CD4-positive, CD25-positive, alpha-beta regulatory T cell (primary cell): ENCODE data around the gene RPS6KA5. TPM values are rescaled to one million over a fixed set of nuclear protein-coding genes. Genes with fewer than 3 reads are reported as not detected.

ENCODE experiments used
- ATAC-seq, 2 donors: fragments of 150-1000 bp; cut with Tn5 transposase; one replicate each; pipeline ENCODE4 v1.10.0; 2021; ENCODE audit warnings: low read depth in 2 of 2, moderate number of reproducible peaks in 2 of 2, moderate library complexity in 1 of 2
- DNase-seq, 3 donors: peaks; one replicate each; pipeline versions ENCODE4 v3.0.0 to v3.0.0-alpha.2; 2012 to 2022; ENCODE audit warnings: mixed read lengths in 1 of 3
- H3K27ac ChIP-seq: one replicate; pipeline ENCODE4 v1.7.0; 2013; ENCODE audit warnings: mild to moderate bottlenecking, low read length; ENCODE audit not compliant: insufficient read depth, poor library complexity, severe bottlenecking
- H3K27me3 ChIP-seq: one replicate; pipeline ENCODE4 v1.7.0; 2013; ENCODE audit warnings: low read length; ENCODE audit not compliant: control insufficient read depth, insufficient read depth
- H3K36me3 ChIP-seq: one replicate; pipeline ENCODE4 v1.7.0; 2013; ENCODE audit warnings: mild to moderate bottlenecking, low read length, moderate library complexity; ENCODE audit not compliant: control insufficient read depth, insufficient read depth
- H3K4me1 ChIP-seq: 2 replicates; pipeline ENCODE4 v1.7.0; 2013; ENCODE audit warnings: mild to moderate bottlenecking, low read length; ENCODE audit not compliant: insufficient read depth, control insufficient read depth, poor library complexity, severe bottlenecking
- H3K4me3 ChIP-seq: one replicate; pipeline ENCODE4 v1.7.0; 2013; ENCODE audit warnings: low read depth, mild to moderate bottlenecking, low read length, moderate library complexity
- H3K9me3 ChIP-seq, 2 experiments: 1 replicate in 1 of 2; 2 replicates in 1 of 2; pipeline ENCODE4 v1.7.0; 2013; ENCODE audit warnings: low read length in 2 of 2, mild to moderate bottlenecking in 1 of 2, moderate library complexity in 1 of 2; ENCODE audit not compliant: control insufficient read depth in 2 of 2
- H3K27ac Mint-ChIP-seq, 3 donors: one replicate each; pipeline ENCODE4 v1.8.0; 2020 to 2022; ENCODE audit warnings: mild to moderate bottlenecking in 3 of 3, mixed read lengths in 3 of 3, moderate library complexity in 2 of 3
- H3K27me3 Mint-ChIP-seq: one replicate; pipeline ENCODE4 v1.8.0; 2022; ENCODE audit warnings: mild to moderate bottlenecking, mixed read lengths
- H3K36me3 Mint-ChIP-seq: one replicate; pipeline ENCODE4 v1.8.0; 2020; ENCODE audit warnings: mixed read lengths
- H3K4me1 Mint-ChIP-seq, 4 donors: one replicate each; pipeline ENCODE4 v1.8.0; 2020 to 2022; ENCODE audit warnings: mixed read lengths in 4 of 4, mild to moderate bottlenecking in 1 of 4
- H3K4me3 Mint-ChIP-seq, 4 donors: one replicate each; pipeline ENCODE4 v1.8.0; 2020 to 2022; ENCODE audit warnings: mild to moderate bottlenecking in 4 of 4, mixed read lengths in 4 of 4, moderate library complexity in 3 of 4
- H3K9me3 Mint-ChIP-seq, 7 donors: one replicate each; pipeline ENCODE4 v1.8.0; 2020 to 2022; ENCODE audit warnings: mixed read lengths in 7 of 7, mild to moderate bottlenecking in 3 of 7, moderate library complexity in 2 of 7
- polyA plus RNA-seq, 4 donors: library from polyadenylated mRNA; unstranded; fragments of 300-500 nt; fragmentation: Illumina TruSeq; gene quantifications; one replicate each; pipeline ENCODE4 v1.2.3, GENCODE V29; 2021
- total RNA-seq: library from RNA; stranded (reverse); gene quantifications from one replicate; pipeline ENCODE4 v1.2.3, GENCODE V29; 2022

RPS6KA5 gene
- total and polyA plus RNA-seq, 5 donors from 2014 or later, result 20.9 to 38.2 (median 25.7) TPM

- Histone ChIP-seq H3K4me3 (no peak overlapping the region), H3K9me3 (no peaks in the 10 kb centered on the region), H3K4me1 (no peaks in the 10 kb centered on the region), H3K36me3 (peaks cover 15% of the 10 kb centered on the region), H3K27me3 (no peaks in the 10 kb centered on the region), H3K27ac (no peak overlapping the region)
- no peaks in the 10 kb centered on the region for H3K27me3 Mint-ChIP-seq
- peak overlapping the region in 2 of 3 donors; percentile 59 to 83 for H3K27ac Mint-ChIP-seq
- H3K4me1 Mint-ChIP-seq, result peaks cover 2 to 22% (median 14%) of the 10 kb centered on the region in 4 donors
- ATAC-seq (peak; percentile 36 to 59), DNase-seq (peak in 1 of 3 donors; percentile 28)
- peaks cover 34% of the 10 kb centered on the region for H3K36me3 Mint-ChIP-seq
- no peaks in the 10 kb centered on the region for H3K9me3 Mint-ChIP-seq
- no peak overlapping the region for H3K4me3 Mint-ChIP-seq
Observed at GRCh38 chr14:90905531-90905930, 154.9 kb downstream of the RPS6KA5 start.

- Histone ChIP-seq H3K4me3 (no peak overlapping the region), H3K9me3 (no peaks in the 10 kb centered on the region), H3K27ac (no peak overlapping the region), H3K27me3 (no peaks in the 10 kb centered on the region), H3K4me1 (no peaks in the 10 kb centered on the region), H3K36me3 (peaks cover 32% of the 10 kb centered on the region)
- Mint-ChIP-seq H3K27me3 (no peaks in the 10 kb centered on the region), H3K4me3 (peak overlapping the region in 1 of 4 donors; percentile 56), H3K4me1 (peaks cover 2 to 22% (median 14%) of the 10 kb centered on the region in 4 donors), H3K9me3 (no peaks in the 10 kb centered on the region), H3K27ac (peak overlapping the region in 1 of 3 donors; percentile 64), H3K36me3 (peaks cover 36% of the 10 kb centered on the region)
- peak; percentile 35 to 79 (median 68) for DNase-seq
- ATAC-seq, result peak; percentile 77 to 93
Observed at GRCh38 chr14:90903101-90903500, 157.3 kb downstream of the RPS6KA5 start.

GRCh38 chr14:90900476-90901083 is 159.9 kb downstream of the RPS6KA5 start:
- H3K27me3 Mint-ChIP-seq, result no peaks in the 10 kb centered on the region
- peaks cover 38% of the 10 kb centered on the region for H3K36me3 Mint-ChIP-seq
- no peak overlapping the region for H3K27ac Mint-ChIP-seq

GRCh38 chr14:90897022-90897421 is 163.4 kb downstream of the RPS6KA5 start:
- Histone ChIP-seq H3K27me3 (no peaks in the 10 kb centered on the region), H3K36me3 (peaks cover 62% of the 10 kb centered on the region), H3K4me3 (no peak overlapping the region), H3K4me1 (no peaks in the 10 kb centered on the region), H3K9me3 (no peaks in the 10 kb centered on the region), H3K27ac (no peak overlapping the region)
- Mint-ChIP-seq H3K27ac (no peak overlapping the region), H3K4me1 (peaks cover 0 to 4% (median 2%) of the 10 kb centered on the region in 4 donors), H3K27me3 (no peaks in the 10 kb centered on the region), H3K9me3 (no peaks in the 10 kb centered on the region), H3K36me3 (peaks cover 35% of the 10 kb centered on the region), H3K4me3 (no peak overlapping the region)
- no peak for ATAC-seq
- no peak for DNase-seq

More at GRCh38 chr14:90900476-90901083, 159.9 kb downstream of the RPS6KA5 start:
- no peak overlapping the region for H3K4me3 ChIP-seq
- H3K27ac ChIP-seq, result no peak overlapping the region
- H3K36me3 ChIP-seq, result peaks cover 57% of the 10 kb centered on the region
- Mint-ChIP-seq H3K4me1 (peaks cover 3 to 12% (median 8%) of the 10 kb centered on the region in 4 donors), H3K4me3 (no peak overlapping the region), H3K9me3 (no peaks in the 10 kb centered on the region)
- DNase-seq (no peak), ATAC-seq (no peak)
- no peaks in the 10 kb centered on the region for H3K27me3 ChIP-seq
- H3K4me1 ChIP-seq, result no peaks in the 10 kb centered on the region
- no peaks in the 10 kb centered on the region for H3K9me3 ChIP-seq

GRCh38 chr14:90894241-90894640 is 166.2 kb downstream of the RPS6KA5 start:
- Histone ChIP-seq H3K9me3 (no peaks in the 10 kb centered on the region), H3K4me1 (no peaks in the 10 kb centered on the region), H3K27ac (no peak overlapping the region), H3K4me3 (no peak overlapping the region), H3K36me3 (peaks cover 58% of the 10 kb centered on the region), H3K27me3 (no peaks in the 10 kb centered on the region)
- H3K4me1 Mint-ChIP-seq, result peaks cover 0 to 8% (median 2%) of the 10 kb centered on the region in 4 donors
- H3K27me3 Mint-ChIP-seq, result no peaks in the 10 kb centered on the region
- H3K9me3 Mint-ChIP-seq, result no peaks in the 10 kb centered on the region
- peaks cover 38% of the 10 kb centered on the region for H3K36me3 Mint-ChIP-seq
- H3K4me3 Mint-ChIP-seq, result no peak overlapping the region
- no peak overlapping the region for H3K27ac Mint-ChIP-seq
- ATAC-seq (no peak), DNase-seq (no peak)

- no peak overlapping the region for H3K4me3 ChIP-seq
- H3K4me1 ChIP-seq, result no peaks in the 10 kb centered on the region
- H3K4me3 Mint-ChIP-seq, result no peak overlapping the region
- no peaks in the 10 kb centered on the region for H3K27me3 ChIP-seq
- no peaks in the 10 kb centered on the region for H3K27me3 Mint-ChIP-seq
- H3K27ac Mint-ChIP-seq, result no peak overlapping the region
- H3K27ac ChIP-seq, result no peak overlapping the region
- H3K9me3 Mint-ChIP-seq, result no peaks in the 10 kb centered on the region
- ATAC-seq (no peak), DNase-seq (no peak)
- peaks cover 0 to 9% (median 2%) of the 10 kb centered on the region in 4 donors for H3K4me1 Mint-ChIP-seq
- H3K36me3 ChIP-seq, result peaks cover 51% of the 10 kb centered on the region
- peaks cover 34% of the 10 kb centered on the region for H3K36me3 Mint-ChIP-seq
- no peaks in the 10 kb centered on the region for H3K9me3 ChIP-seq
Observed at GRCh38 chr14:90893510-90893909, 166.9 kb downstream of the RPS6KA5 start.

- H3K36me3 ChIP-seq, result peaks cover 45% of the 10 kb centered on the region
- H3K36me3 Mint-ChIP-seq, result peaks cover 31% of the 10 kb centered on the region
- no peaks in the 10 kb centered on the region for H3K9me3 Mint-ChIP-seq
- H3K4me3 Mint-ChIP-seq, result no peak overlapping the region
- no peaks in the 10 kb centered on the region for H3K27me3 ChIP-seq
- H3K27ac Mint-ChIP-seq, result peak overlapping the region in 1 of 3 donors; percentile 26
- no peaks in the 10 kb centered on the region for H3K9me3 ChIP-seq
- no peak for DNase-seq
- H3K4me1 Mint-ChIP-seq, result peaks cover 0 to 12% (median 2%) of the 10 kb centered on the region in 4 donors
- ATAC-seq, result no peak
- H3K4me3 ChIP-seq, result no peak overlapping the region
- H3K4me1 ChIP-seq, result no peaks in the 10 kb centered on the region
- H3K27ac ChIP-seq, result no peak overlapping the region
- H3K27me3 Mint-ChIP-seq, result no peaks in the 10 kb centered on the region
Observed at GRCh38 chr14:90892970-90893369, 167.5 kb downstream of the RPS6KA5 start.

GRCh38 chr14:90891326-90891725 is 169.1 kb downstream of the RPS6KA5 start:
- Mint-ChIP-seq H3K4me1 (peaks cover 0 to 11% (median 2%) of the 10 kb centered on the region in 4 donors), H3K36me3 (peaks cover 26% of the 10 kb centered on the region)

More at GRCh38 chr14:90891326-90891725, 169.1 kb downstream of the RPS6KA5 start:
- Histone ChIP-seq H3K27ac (no peak overlapping the region), H3K4me1 (no peaks in the 10 kb centered on the region), H3K27me3 (no peaks in the 10 kb centered on the region), H3K9me3 (no peaks in the 10 kb centered on the region), H3K4me3 (no peak overlapping the region), H3K36me3 (peaks cover 34% of the 10 kb centered on the region)
- Mint-ChIP-seq H3K4me3 (no peak overlapping the region), H3K9me3 (no peaks in the 10 kb centered on the region), H3K27me3 (no peaks in the 10 kb centered on the region), H3K27ac (no peak overlapping the region)
- ATAC-seq (no peak), DNase-seq (no peak)
